Spinal cord (tissue), 10 donors: Measurements from ENCODE around the gene PRKN. TPM values are rescaled to one million over a fixed set of nuclear protein-coding genes. Genes with fewer than 3 reads are reported as not detected.

ENCODE experiments used
- DNase-seq, 6 donors: peaks; one replicate each; pipeline versions ENCODE4 v3.0.0 to v3.0.0-alpha.2; 2013 to 2015; ENCODE audit warnings: low spot score in 6 of 6, low read depth in 4 of 6
- H3K27ac ChIP-seq: one replicate; pipeline ENCODE4 v1.5.1; 2013; ENCODE audit warnings: low read depth, low read length, control low read depth
- H3K27me3 ChIP-seq: one replicate; pipeline ENCODE4 v1.6.1; 2013; ENCODE audit warnings: low read length; ENCODE audit not compliant: control insufficient read depth, insufficient read depth
- H3K36me3 ChIP-seq: one replicate; pipeline ENCODE4 v1.6.1; 2013; ENCODE audit warnings: low read length; ENCODE audit not compliant: control insufficient read depth, insufficient read depth
- H3K4me1 ChIP-seq: one replicate; pipeline ENCODE4 v1.6.1; 2013; ENCODE audit warnings: low read length; ENCODE audit not compliant: control insufficient read depth, insufficient read depth
- H3K4me3 ChIP-seq: one replicate; pipeline ENCODE4 v1.5.1; 2013; ENCODE audit warnings: low read depth, low read length, control low read depth
- H3K9me3 ChIP-seq: one replicate; pipeline ENCODE4 v1.6.1; 2013; ENCODE audit warnings: low read length; ENCODE audit not compliant: control insufficient read depth, insufficient read depth
- WGBS: methylation state at CpG from one replicate; pipeline ENCODE4 v1.1.5; 2013; ENCODE audit warnings: missing lambda C conversion rate; ENCODE audit not compliant: insufficient coverage; 5-methylcytosine and 5-hydroxymethylcytosine counted together
- polyA plus RNA-seq, 2 donors: library from polyadenylated mRNA; unstranded; fragments of 120-200 nt; gene quantifications; one replicate each; pipeline ENCODE4 v1.2.1, GENCODE V29; 2013; ENCODE audit not compliant: insufficient read length in 2 of 2
- total RNA-seq, 2 donors: library from RNA; depleted of rRNA in 1 of 2; stranded (reverse); fragments of 120-200 nt in 1 of 2; fragments of >200 nt in 1 of 2; gene quantifications; one replicate each; pipeline versions ENCODE4 v1.2.3 to v1.2.4, GENCODE V29; 2013 to 2014
- donor health status: healthy.

Gene PRKN
- total and polyA plus RNA-seq, 4 donors, result 7.4 to 9.5 (median 8.4) TPM

DNA sequence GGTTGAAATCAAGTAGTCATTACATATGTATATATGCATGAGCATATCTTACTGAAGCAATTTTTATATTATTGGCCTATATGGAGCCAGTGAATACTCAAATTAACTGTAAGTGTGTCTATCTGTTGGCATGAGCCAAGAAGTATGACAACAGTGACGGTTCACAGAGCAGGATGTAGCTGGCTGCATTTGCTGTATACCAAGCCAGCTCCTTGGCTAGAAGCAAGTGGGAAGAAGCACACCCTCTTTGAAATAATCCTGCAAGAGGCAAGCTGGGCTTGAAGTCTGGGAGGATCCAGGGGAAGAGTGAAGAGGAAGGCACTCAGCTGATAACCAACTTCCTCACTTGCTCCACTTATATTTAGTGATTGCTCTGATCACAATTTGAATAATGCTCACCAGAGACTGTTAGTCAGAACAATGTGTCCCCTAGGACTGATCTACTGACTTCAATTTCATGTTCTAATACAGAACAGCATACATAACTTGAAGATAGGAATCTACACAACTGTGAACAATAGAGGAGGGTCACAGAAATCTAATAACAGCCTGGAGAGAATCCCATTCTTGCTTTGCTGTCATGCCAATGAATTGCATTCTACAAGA is 497.3 kb downstream of the PRKN start:
- Histone ChIP-seq H3K4me3 (no peak overlapping the region), H3K36me3 (no peaks in the 10 kb centered on the region), H3K9me3 (no peaks in the 10 kb centered on the region), H3K27ac (no peak overlapping the region), H3K27me3 (no peaks in the 10 kb centered on the region), H3K4me1 (no peaks in the 10 kb centered on the region)
- WGBS, result 80% methylated on average over 1 of the region's 1 CpG
- DNase-seq, result peak in 2 of 6 donors; percentile 34 to 79

DNA sequence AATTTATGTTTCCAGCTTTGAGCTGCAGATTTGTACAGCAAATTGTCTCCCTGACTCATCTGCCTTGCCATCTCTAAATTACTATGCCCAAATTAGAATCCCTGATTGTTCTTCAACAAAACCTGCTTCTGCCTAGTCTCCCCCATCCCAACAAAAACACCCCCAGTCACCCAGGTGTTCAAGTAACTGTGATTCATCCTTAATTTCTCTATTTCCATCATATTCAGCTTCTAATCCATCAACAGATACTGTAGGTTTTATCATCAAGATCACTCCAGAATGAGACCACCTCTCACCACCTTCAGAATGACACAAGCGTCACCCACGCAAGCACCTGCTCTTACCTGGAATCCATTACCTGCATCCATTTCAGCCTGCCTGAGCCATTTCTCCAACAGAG is 498.5 kb downstream of the PRKN start:
- Histone ChIP-seq H3K27me3 (no peaks in the 10 kb centered on the region), H3K9me3 (no peaks in the 10 kb centered on the region), H3K36me3 (no peaks in the 10 kb centered on the region), H3K27ac (no peak overlapping the region), H3K4me1 (no peaks in the 10 kb centered on the region), H3K4me3 (no peak overlapping the region)
- 100% methylated on average over 2 of the region's 2 CpGs for WGBS
- no peak for DNase-seq

- no peak overlapping the region for H3K4me3 ChIP-seq
- WGBS, result 88% methylated on average over 4 of the region's 8 CpGs
- no peaks in the 10 kb centered on the region for H3K27me3 ChIP-seq
- no peaks in the 10 kb centered on the region for H3K9me3 ChIP-seq
- H3K4me1 ChIP-seq, result no peaks in the 10 kb centered on the region
- peak in 2 of 6 donors; percentile 20 to 37 for DNase-seq
- no peak overlapping the region for H3K27ac ChIP-seq
- no peaks in the 10 kb centered on the region for H3K36me3 ChIP-seq
These were observed 500.8 kb downstream of the PRKN start for GRCh38 chr6:162226803-162227202.

DNA sequence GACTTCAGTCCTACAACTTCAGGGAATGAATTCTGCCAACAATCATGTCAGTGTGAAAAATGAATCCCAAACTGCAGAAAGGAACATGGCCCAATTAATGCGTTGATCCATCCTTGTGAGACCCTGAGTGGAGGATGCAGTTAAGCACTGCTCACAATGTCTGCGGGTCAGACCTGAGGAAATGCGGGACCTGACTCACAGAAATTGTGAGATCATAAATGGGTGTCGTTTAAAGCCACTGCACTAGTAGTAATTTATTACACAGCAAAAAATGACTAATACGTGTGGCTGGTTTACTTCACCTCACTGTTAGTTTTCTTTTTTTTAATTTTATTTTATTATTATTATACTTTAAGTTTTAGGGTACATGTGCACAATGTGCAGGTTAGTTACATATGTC is 505.0 kb downstream of the PRKN start:
- no peaks in the 10 kb centered on the region for H3K9me3 ChIP-seq
- no peak for DNase-seq
- no peaks in the 10 kb centered on the region for H3K36me3 ChIP-seq
- no peak overlapping the region for H3K4me3 ChIP-seq
- no peak overlapping the region for H3K27ac ChIP-seq
- no peaks in the 10 kb centered on the region for H3K27me3 ChIP-seq
- H3K4me1 ChIP-seq, result no peaks in the 10 kb centered on the region
- 97% methylated on average over 3 of the region's 5 CpGs for WGBS

GRCh38 chr6:162220876-162221275 is 506.7 kb downstream of the PRKN start:
- Histone ChIP-seq H3K4me1 (no peaks in the 10 kb centered on the region), H3K27me3 (no peaks in the 10 kb centered on the region), H3K36me3 (no peaks in the 10 kb centered on the region), H3K9me3 (no peaks in the 10 kb centered on the region), H3K27ac (no peak overlapping the region), H3K4me3 (no peak overlapping the region)
- no peak for DNase-seq
- WGBS, result 100% methylated on average over 1 of the region's 4 CpGs

- H3K36me3 ChIP-seq, result no peaks in the 10 kb centered on the region
- no peaks in the 10 kb centered on the region for H3K9me3 ChIP-seq
- peak in 1 of 6 donors; percentile 33 for DNase-seq
- H3K4me1 ChIP-seq, result no peaks in the 10 kb centered on the region
- no peak overlapping the region for H3K27ac ChIP-seq
- 100% methylated on average over 1 of the region's 4 CpGs for WGBS
- no peak overlapping the region for H3K4me3 ChIP-seq
- no peaks in the 10 kb centered on the region for H3K27me3 ChIP-seq
These were observed 508.3 kb downstream of the PRKN start for GRCh38 chr6:162219266-162219665.

DNA sequence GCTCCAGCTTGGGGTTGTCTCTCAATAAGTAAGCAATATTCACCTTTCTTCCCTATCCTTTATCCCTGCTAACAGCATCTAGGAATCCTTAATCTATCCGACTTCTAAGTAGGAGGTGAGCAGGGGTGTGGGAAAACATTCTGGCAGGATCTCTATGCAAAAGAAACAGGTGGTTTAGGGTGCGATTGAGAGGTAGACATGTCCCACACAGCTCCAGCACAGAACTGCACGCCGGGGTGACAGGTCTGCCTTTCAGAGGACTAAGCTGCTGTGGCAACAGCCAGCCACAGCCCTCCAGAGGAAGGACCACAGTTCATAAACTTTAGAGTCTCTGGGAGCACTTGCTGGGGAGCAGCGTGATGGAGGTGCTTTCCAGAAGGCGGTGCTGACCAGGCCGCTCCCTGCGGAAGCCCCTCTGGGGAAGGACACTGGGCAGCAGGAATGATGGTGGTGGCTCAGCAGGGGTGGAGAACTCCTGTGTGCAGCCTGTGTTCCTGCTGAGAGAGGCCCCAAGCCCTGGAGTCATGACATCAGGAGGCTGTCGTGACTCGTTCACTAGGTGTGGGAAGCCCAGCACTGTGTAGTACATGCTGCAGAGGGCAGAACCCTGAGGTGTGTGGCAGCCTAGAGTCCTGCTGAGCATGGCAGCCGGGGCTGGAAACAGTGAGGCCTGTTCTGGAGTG is 509.6 kb downstream of the PRKN start:
- H3K9me3 ChIP-seq, result no peaks in the 10 kb centered on the region
- no peak overlapping the region for H3K4me3 ChIP-seq
- H3K4me1 ChIP-seq, result no peaks in the 10 kb centered on the region
- H3K27me3 ChIP-seq, result no peaks in the 10 kb centered on the region
- 88% methylated on average over 10 of the region's 11 CpGs for WGBS
- DNase-seq, result no peak
- H3K27ac ChIP-seq, result no peak overlapping the region
- H3K36me3 ChIP-seq, result no peaks in the 10 kb centered on the region

- Histone ChIP-seq H3K27ac (no peak overlapping the region), H3K27me3 (no peaks in the 10 kb centered on the region), H3K36me3 (no peaks in the 10 kb centered on the region), H3K9me3 (no peaks in the 10 kb centered on the region), H3K4me1 (no peaks in the 10 kb centered on the region), H3K4me3 (no peak overlapping the region)
- WGBS, result no CpG with 5 or more reads among the region's 1 CpG
- no peak for DNase-seq
These were observed 510.5 kb downstream of the PRKN start for GRCh38 chr6:162217058-162217457.

DNA sequence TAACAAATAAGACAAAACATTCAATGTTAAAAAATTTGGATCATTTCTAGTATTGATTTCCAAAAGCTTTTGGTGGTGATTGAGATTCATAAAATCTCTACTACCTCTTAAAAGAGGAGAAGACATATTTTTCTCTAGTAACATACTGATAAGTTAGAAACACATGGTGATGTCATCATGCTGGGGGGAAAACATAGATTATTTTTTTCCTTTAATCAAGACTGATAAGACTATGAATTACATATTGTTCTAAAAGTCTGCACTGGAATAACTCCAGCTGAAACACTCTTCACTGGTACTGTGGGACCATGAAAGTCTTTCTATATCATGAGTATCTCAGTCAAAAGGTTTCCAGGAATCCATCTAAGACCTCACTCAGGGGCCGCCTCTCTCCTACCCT is 515.8 kb downstream of the PRKN start:
- no peaks in the 10 kb centered on the region for H3K27me3 ChIP-seq
- no peaks in the 10 kb centered on the region for H3K36me3 ChIP-seq
- DNase-seq, result no peak
- H3K4me3 ChIP-seq, result no peak overlapping the region
- no peaks in the 10 kb centered on the region for H3K4me1 ChIP-seq
- WGBS, result 100% methylated on average over 1 of the region's 1 CpG
- H3K9me3 ChIP-seq, result no peaks in the 10 kb centered on the region
- no peak overlapping the region for H3K27ac ChIP-seq

DNA sequence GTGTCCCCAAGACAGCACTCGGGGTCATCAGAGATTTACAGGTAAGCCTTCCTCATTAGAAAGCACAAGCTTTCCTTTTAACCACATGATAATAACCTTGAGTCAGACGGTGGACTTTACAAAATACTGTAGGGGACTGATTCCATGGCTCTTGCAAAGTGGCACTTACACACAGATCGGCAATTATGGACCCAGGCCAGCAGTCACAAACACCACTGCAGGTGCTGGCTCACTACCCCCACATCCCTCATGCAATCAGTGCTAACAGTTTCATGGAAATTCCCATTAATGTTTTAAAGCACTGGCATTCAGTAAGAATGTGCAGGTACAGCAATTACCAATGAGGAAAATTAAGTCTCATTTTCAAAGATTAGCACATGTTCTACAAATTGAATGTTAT is 516.5 kb downstream of the PRKN start:
- no peak overlapping the region for H3K27ac ChIP-seq
- DNase-seq, result peak in 1 of 6 donors; percentile 78
- no peaks in the 10 kb centered on the region for H3K36me3 ChIP-seq
- H3K4me3 ChIP-seq, result no peak overlapping the region
- 30% methylated on average over 2 of the region's 3 CpGs for WGBS
- no peaks in the 10 kb centered on the region for H3K9me3 ChIP-seq
- H3K4me1 ChIP-seq, result no peaks in the 10 kb centered on the region
- no peaks in the 10 kb centered on the region for H3K27me3 ChIP-seq
